D721Med (cell line): ENCODE results near the gene ATXN7L2.
"Not testable (repeated sequence)": the region's sequence is repeated elsewhere in the genome, so short reads cannot be mapped to it uniquely, and the experiment has no call there.

Source experiments
- DNase-seq: peaks from one replicate; pipeline ENCODE4 v3.0.0; 2011; ENCODE audit warnings: low spot score; ENCODE audit not compliant: insufficient read length
- FAIRE-seq: peaks from 2 replicates; lab custom pipeline; 2011; peaks lifted over from hg19 to GRCh38; lab: Jason Lieb, UNC
- TF ChIP-seq, protein P1 (sequence below): IDR thresholded peaks from 2 replicates; pipeline ENCODE4 v1.5.1; 2012; ENCODE audit warnings: mild to moderate bottlenecking, control low read depth; ENCODE audit not compliant: insufficient read depth; ENCODE audit errors: missing control alignments

Gene ATXN7L2, protein sequence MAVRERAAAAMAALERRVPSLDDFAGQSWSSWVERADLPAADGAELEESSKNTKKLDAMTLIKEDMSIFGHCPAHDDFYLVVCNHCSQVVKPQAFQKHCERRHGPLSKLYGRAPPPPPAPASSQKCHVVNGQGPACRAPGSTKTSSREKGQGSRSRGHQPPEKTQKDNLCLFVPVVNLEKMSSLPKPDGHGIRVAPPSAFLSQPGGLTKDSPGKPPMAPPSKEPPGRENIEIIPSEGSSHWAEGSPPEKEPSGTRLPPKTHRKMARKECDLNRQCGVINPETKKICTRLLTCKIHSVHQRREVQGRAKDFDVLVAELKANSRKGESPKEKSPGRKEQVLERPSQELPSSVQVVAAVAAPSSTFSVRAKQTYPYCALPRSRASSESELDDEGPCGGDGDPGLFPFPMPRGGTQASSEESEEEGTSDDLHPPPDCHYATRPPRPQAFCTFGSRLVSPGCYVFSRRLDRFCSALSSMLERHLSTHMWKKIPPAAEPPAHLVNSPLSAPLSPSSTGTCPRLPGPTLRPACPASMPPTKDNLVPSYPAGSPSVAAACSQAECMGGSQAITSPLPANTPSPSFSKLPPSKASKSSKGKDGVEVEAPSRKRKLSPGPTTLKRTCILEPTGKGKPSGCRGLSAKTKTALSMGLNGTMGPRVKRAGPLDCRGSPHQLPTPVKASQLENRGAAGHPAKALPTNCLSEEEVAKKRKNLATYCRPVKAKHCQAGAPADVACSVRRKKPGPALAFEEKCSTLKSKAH

DNA sequence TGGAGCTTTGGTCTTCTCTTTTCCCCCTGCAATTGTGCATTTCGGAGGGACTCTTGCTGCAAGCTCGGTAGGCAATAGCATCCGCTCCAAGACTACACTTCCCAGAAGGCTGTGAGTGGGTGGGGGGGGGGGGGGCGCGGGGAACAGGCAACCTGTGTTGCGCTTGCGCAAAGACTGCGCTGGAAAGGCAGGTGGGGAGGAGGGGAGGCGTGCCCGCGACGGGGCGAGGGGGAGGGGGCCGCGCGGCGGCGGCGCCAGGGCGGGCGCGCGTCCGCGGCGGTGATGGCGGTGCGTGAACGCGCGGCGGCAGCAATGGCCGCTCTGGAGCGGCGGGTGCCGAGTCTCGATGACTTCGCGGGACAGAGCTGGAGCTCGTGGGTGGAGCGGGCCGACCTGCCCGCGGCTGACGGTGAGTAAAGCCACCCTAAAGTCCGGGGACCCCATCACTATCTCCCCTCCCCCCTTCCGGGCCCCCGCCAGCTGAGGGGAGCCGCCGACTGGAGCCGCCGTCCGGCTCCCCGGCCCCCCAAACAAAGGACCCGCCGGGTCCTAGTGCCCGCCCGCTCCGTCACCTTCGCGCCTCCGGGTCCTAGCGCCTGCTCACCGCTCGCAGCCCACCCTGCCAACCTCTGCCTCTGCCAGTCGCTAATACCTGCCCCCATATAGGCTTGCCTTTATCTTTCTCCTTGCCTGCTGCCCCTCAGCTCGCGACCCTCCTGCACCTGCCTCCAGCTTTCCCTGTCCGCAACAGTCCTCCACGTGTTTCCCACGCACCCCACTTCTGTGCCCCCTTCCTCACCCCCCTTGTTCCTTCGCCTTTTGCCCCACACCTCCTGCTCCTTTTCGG, at the start of gene ATXN7L2:
ATXN7L2 (plus strand) TSS at position 234 of the 847 bp plus-strand sequence; CDS start at position 283, 49 bp downstream.
- TF ChIP-seq, protein P1, sequence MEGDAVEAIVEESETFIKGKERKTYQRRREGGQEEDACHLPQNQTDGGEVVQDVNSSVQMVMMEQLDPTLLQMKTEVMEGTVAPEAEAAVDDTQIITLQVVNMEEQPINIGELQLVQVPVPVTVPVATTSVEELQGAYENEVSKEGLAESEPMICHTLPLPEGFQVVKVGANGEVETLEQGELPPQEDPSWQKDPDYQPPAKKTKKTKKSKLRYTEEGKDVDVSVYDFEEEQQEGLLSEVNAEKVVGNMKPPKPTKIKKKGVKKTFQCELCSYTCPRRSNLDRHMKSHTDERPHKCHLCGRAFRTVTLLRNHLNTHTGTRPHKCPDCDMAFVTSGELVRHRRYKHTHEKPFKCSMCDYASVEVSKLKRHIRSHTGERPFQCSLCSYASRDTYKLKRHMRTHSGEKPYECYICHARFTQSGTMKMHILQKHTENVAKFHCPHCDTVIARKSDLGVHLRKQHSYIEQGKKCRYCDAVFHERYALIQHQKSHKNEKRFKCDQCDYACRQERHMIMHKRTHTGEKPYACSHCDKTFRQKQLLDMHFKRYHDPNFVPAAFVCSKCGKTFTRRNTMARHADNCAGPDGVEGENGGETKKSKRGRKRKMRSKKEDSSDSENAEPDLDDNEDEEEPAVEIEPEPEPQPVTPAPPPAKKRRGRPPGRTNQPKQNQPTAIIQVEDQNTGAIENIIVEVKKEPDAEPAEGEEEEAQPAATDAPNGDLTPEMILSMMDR = no peak
- FAIRE-seq (no peak), DNase-seq (peak; percentile 98)

DNA sequence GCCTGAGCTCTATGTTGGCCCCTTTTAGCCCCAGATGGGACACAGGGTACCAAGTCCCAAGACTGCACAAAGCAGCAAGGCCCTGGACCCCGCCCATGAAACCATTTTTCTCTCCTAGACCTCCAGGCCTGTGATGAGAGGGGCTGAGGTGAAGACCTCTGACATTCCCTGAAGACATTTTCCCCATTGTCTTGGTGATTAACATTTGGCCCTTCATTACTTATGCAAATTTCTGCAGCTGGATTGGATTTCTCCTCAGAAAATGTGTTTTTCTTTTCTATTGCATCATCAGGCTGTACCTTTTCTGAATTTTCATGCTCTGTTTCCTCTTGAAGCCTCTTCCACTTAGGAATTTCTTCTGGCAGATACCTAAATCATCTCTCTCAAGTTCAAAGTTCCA, 49.2 kb upstream of the ATXN7L2 start:
- DNase-seq (no peak), FAIRE-seq (no peak)
- TF ChIP-seq, protein P1 = no peak

DNA sequence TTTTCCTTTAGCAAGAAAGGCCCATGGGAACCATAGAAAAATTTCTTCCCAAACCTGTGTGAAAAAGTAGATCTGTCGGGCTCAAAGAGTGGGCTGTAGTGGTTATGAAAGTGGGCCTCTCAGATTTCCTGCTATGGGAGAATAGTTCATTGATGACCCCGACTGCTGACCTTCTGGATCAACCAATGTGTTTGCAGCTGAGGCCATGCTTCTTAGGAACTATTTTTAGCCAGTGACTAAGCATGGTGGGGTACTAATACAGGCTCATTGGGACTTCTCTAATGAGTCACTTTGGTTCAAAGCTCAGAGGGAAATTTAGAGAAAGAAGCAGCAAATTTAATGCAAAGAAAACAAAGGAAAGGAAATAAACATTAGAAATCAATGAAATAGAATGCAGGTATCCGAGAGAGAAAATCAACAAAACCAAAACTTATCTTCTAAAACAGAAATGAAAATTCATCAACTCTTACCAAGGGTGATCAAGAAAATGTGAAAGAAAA, 44.9 kb upstream of the ATXN7L2 start:
- no peak for FAIRE-seq
- no peak for DNase-seq
- TF ChIP-seq, protein P1 = no peak

DNA sequence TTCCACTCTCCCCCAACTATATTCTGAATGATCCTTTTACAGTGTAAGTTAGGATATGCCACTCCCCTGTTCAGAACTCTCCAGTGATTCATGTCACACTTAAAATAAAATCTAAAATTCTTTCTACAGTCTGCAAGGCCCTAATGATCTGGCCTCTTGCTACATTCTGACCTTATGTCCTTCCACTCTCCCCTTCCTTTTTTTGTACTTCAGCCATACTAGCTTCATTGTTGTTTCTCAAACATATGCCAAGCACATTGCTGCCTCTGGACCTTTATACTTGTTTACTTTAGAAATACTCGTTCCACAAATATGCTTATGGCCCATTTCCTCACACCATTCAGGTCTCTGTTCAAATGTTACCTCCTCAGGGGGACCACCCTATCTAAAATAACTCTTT, 42.6 kb upstream of the ATXN7L2 start:
- TF ChIP-seq, protein P1 = no peak
- no peak for FAIRE-seq
- DNase-seq = no peak

DNA sequence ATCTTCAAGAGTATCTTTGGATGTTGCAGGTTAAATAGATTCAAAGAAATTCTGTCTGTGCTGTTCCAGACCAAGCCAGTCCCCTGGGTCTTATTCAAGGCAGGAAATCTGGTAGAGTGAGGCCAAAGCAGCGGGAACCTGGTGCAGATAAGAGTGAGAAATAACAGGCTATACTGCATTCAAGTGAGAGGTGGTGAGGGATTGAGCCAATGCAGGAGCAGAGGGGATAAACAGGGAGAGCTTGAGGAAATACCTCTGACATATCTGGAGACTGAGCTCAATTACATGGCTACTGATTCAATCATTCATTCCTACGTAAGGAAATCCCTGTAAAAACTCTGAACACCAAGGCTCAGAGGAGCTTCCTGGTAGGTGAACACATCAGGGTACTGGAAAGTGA, 40.2 kb upstream of the ATXN7L2 start:
- no peak for FAIRE-seq
- TF ChIP-seq, protein P1 = no peak
- no peak for DNase-seq

DNA sequence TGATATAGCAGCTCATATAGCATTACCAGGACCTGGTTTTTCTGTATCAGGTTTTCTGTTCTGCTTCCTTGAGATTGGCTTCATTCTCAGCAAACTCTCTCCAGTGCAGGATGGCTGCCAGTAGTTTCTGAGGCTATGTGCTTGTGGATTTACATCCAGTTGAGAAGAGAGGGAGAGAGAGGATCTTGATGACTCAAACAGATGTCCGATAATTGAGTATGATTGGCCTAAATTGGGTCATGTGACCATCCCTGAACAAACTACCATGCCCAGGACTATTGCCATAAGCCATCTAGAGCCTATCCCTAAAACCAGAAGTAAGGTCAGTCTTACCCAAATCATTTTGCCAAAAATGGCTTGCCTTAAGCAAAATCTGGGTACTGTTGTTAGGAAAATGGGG, 39.4 kb upstream of the ATXN7L2 start:
- TF ChIP-seq, protein P1 = no peak
- FAIRE-seq = no peak
- DNase-seq = no peak

DNA sequence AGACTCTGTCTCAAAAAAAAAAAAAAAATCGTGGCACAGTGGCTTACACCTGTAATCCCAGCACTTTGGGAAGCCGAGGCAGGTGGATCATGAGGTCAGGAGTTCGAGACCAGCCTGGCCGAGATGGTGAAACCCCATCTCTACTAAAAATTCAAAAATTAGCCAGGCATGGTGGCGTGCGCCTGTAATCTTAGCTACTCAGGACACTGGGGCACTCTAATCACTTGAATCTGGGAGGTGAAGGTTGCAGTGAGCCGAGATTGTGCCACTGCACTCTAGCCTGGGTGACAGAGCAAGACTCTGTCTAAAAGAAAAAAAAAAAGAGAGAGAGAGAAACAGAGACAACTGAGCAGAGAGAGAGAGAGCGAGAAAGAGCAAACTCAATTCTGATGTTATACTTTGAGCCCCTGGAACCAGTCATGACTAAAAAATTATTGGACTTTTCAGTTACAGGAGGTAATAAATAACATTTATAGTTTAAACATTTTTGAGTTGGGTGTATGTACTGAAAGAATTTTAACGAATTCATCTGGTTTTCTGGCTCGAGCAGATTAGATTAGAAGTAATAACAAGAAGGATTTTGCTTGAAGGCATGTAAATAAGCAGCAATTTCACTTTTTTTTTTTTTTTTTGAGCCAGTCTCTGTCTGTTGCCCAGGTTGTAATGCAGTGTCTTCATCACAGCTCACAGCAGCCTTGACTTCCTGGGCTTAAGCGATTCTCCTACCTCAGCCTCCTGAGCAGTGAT, 37.6 kb upstream of the ATXN7L2 start:
- not testable (repeated sequence) for FAIRE-seq, DNase-seq
